NCI-H82 treated with DMSO at 0.1 percent for 48 hours (cell line): ENCODE results near the gene TMEM255B.
"Not testable (repeated sequence)": the region's sequence is repeated elsewhere in the genome, so short reads cannot be mapped to it uniquely, and the experiment has no call there.

Experiments used
- DNase-seq: peaks from one replicate; lab custom pipeline; 2025; ENCODE audit not compliant: unreplicated experiment; lab: John Stamatoyannopoulos, UW

The TMEM255B gene

DNA sequence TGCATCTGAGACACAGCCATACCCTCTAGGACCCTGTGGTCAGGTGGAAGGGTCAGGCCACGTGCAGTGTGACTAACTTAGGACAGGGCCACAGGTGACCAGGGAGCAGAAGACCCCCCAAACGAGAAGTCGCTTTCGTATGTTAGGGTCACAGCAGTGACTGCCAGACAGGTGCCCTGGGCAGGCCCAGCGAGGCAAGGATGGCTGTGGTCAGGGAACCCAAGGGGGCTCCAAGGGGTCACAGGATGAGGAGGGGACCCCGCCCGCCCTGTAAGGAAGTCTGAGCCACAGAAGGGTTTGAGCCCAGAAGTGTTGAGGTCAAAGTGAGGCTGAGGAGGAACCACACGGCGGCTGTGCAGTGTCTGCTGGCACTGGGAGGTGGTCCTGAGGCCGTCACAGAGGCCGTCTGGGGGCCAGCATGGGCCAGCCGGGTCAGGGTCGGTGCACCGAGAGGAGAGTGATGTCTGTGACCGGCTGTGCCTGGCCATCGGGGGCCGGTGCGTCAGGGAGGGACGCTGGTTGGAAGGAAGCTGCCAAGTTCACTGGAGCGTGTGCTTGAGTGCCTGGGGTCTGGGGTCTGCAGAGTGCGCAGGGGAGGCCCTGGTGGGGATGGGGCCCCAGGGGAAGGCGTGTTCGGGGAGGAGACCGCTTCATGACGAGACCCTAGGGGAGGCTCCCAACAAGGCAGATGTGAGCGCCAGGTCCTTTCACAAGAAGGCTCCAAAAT lies 24.8 kb upstream of the TMEM255B start:
- DNase-seq = no peak

DNA sequence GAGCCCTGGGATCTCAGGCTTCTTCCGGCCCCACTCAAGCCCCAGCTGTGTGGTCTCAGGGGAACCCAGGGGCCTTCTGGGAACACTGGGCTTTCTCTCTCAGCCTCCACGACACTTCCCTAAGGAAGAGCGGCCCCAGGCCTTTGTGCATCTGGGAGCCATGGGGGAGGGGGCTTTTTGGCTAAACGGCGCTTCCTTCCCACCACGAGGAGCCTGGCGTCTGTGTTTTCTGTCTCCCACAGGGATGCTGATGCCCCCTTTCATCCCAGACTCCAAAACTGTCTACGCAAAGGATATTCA lies 24.2 kb upstream of the TMEM255B start:
- no peak for DNase-seq

DNA sequence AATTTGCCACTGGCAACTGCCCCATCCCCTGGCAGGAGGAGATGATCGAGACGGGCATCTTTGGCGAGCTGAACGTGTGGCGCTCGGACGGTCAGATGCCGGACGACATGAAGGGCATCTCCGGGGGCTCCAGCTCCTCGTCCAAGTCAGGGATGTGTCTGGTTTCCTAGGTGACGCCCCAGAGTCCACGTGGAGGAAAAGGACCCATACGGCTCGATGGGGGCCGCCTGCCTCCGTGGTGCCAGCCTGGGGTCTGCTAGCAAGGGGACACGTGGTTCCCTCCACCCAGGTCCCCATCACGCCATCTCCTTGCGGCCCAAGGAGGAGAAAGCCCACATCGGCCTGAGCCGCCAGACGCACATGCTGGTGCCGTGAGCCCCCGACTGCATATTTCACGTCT lies 23.8 kb upstream of the TMEM255B start:
- DNase-seq = no peak

DNA sequence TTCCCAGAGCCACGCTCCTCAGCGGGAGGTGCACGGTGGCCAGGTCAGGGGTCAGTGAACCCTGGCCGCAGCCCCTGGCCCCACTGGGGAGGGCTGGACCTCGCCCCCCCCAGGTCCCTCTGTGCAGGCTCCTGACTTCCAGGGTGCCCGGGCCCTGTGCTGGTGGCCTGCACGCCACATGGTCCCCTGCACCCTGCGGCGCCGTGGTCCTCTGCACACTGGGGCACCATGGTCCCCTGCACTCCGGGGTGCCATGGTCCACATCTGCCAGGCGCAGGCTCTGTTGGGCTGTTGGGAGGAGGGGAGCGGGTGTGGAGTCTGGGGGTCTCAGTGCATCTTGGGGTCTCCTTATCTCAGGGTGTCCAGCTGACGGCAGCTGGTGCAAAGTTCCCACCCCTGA lies 23.3 kb upstream of the TMEM255B start:
- DNase-seq = no peak

DNA sequence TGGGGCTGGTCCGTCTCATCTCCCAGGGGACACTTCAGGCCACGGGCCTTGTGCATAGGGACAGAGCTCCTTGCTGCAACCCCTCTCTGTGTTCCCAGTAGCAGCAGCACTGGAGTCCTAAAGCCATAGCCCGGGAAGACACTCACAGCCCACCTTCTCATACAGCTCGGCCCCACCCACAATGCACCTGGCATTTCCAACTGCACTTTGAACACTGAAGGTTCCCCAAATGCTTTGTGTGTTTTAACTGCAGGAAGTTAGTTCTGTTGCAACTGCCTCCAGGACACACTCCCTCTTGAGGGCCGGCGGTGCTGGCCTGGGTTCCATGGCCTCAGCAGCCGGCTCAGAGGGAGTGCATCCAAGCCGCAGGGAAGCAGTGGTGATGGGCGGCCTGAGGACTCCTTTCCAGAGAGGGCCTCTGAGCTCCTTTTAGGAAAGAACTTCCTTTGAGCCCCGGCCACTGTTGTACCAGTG lies 22.7 kb upstream of the TMEM255B start:
- DNase-seq = no peak

DNA sequence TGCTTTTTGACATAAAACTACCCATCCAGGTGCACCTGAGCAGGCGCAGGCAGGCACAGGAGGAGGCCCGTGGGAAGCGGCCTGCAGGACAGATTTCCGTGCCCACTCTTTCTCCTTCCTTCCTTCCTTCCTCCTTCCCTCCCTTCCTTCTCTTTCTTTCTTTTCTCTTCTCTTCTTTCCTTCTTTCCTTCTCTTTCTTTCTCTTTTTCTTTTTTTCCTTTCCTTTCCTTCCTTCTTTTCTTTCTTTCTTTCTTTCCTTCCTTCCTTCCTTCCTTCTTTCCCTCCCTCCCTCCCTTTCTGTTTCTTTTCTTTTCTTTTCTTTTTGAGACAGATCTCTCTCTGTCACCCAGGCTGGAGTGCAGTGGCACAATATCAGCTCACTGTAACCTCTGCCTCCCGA lies 21.2 kb upstream of the TMEM255B start:
- DNase-seq = no peak

DNA sequence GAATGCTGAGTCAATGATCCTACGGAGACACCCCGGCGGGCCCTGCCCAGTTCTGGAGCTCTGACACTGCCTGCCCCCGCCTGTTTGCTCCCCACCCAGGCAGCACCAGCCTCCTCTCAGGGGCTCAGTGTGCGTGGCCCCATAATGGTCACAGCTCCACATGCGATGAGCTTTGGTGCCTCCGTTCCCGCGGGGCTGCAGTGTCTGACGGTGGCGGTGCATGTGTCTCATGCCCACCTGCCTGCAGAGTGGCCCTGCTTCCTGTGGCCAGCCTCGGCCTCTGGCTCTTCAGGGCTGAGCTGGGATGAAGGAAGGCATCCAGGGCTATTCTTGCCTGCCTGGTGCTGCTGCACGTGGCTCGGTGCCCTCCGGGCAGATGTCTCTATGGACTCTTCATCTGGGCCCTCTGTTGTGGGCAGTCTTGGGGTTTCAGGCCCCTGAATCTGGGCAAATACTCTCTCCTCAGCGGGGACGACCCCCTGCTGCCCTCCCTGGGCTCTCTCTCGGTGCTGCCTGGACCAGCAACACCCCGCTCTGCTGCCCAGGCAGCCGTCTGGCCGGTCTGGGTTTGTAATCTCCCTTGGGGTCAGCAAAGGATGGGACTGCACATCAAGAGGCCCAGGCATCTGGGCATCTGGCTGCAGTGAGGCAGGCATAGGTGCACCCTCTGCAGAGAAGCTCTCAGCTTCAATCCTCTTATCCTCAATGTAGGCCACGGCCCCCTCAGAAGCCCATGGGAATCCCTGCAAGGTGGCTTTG lies 19.3 kb upstream of the TMEM255B start:
- DNase-seq = no peak

DNA sequence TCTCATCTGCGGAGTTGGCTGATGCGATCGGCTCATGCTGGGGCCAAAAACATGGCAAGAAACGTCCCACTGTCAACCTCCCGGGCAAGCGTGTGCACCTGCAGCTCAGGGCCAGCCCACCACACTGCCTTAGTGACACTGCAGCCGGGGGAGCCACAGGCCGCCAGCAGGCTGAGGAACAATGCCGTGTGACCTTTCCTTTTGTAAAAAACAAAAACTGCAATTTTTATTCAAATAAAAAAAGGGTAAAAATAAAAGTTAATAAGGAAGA lies 18.8 kb upstream of the TMEM255B start:
- no peak for DNase-seq

DNA sequence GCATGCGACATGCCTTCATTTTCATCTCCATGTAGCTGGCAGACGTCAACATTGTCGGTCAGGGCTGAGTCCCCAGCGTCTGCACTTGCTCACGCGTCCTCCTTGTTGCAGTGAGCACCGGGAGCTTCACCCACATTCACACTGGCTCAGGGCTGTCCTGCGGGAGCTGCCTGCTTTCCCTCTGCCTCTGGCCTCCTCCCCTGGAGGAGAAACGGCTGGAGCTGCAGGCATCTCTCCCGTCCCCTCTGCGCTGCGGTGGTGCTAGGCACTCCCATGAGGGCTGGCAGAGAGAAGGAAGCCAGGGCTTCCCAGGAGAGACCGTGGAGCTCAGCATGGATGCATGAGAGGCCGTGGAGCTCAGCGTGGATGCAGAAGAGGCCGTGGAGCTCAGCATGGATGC lies 18.4 kb upstream of the TMEM255B start:
- DNase-seq = no peak

DNA sequence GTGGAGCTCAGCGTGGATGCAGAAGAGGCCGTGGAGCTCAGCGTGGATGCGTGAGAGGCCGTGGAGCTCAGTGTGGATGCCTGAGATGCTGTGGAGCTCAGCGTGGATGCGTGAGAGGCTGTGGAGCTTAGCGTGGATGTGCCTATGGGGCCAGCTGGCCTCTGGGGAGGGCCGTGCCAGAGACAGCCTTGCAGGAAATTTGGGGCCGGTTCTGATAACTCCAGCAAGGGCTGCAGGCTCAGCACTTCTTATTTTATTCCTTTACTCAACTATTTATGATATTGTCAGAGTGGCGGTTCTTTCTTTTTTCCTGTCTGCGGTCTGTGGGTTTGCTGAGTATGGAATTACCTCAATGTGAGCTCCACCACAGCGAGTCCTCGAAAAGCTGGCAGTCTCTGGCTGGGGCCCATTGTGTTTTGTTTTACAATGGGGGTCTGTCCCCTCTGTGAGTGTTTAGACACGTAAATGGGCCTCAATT lies 17.8 kb upstream of the TMEM255B start:
- DNase-seq = no peak

DNA sequence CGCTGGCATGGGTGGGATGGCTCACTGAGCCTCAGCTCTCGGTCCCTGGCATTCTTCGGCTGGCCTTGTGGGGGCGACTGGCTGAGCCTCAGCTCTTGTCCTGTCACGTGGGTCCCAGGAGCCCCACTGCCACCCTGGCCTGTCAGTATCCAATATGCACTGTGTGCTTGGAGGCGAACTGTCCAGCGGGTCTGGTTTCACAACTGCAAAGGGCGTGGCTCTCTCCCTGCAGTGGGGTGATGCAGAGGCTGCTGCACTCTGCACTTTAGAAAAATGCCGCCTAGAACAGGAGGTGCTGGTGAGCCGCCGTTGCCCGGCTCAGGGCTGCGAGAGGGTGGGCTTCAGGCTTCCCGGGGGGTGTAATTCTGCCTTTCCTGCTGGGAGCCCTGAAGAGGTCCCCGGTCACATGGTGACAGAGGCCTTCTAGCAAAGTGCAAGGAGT lies 17.0 kb upstream of the TMEM255B start:
- no peak for DNase-seq

DNA sequence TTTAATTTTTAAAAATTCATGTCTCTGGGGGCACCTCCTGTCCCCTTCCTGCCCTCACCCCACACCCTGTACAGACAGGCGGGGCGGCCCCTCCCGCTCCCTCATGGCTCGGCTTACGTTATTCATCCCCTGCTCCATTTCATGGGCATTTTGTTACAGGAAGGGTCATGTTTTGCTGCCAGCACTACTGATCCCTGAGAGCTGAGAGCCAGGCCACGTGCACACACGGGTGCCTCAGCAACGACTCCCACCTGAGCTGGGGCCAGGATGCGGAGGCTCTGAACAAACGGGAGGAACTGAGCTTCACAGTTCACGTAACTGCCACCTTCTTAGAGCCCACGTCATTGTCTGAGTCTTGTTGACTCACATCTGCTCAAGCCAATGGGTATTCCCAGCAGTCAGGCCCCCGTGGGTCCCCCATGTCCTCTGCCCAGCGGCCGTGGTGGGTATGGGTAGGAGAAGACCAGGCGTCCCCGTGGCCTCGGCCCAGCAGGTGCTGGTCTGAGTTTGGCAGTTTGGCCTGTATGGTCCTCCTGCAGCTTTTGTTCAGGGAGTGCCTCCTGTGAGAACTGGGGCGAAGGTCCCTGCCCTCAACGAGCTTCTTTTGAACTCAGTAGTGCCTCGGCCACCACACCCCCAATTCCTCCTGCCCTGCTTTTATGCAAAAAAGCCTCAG lies 16.4 kb upstream of the TMEM255B start:
- DNase-seq = no peak

DNA sequence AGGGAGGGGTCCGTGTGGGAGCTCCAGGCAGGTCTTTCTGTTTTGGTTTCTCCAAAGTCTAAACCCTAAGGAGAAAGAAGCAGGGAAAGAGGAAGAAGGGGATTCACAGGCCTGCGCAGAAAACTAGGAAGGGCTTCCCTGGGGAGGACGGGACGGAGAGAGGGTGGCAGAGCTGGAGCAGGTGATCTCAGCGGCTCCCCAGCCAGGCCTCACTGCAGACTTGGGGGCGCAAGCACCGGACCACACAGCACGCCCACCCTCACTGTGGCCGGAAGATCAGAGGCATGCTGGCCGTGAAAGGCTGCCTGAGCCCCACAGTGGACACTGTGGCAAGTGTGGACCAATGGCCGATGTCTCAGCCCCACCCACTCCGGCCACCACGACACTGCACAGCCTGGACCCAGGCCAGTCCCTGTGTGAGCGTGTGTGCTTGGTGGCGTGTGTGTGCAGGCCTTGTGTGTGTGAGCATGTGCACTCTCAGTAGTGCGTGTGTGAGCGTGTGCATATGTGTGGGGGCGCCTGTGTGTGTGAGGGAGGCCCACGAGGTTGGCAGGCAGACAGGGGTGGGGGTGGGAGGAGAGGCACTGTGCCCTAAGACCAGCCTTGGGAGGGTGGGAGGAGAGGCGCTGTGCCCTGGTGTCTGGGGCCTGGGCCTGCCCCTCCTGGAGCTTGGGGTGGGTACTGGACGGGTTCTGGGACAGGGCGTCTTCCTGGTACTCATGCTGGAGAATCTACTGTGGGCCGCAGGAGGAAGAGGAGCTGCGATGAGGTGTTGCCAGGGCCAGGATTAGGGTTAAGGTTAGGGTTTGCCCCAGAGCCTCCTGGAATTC lies 15.4 kb upstream of the TMEM255B start:
- no peak for DNase-seq

DNA sequence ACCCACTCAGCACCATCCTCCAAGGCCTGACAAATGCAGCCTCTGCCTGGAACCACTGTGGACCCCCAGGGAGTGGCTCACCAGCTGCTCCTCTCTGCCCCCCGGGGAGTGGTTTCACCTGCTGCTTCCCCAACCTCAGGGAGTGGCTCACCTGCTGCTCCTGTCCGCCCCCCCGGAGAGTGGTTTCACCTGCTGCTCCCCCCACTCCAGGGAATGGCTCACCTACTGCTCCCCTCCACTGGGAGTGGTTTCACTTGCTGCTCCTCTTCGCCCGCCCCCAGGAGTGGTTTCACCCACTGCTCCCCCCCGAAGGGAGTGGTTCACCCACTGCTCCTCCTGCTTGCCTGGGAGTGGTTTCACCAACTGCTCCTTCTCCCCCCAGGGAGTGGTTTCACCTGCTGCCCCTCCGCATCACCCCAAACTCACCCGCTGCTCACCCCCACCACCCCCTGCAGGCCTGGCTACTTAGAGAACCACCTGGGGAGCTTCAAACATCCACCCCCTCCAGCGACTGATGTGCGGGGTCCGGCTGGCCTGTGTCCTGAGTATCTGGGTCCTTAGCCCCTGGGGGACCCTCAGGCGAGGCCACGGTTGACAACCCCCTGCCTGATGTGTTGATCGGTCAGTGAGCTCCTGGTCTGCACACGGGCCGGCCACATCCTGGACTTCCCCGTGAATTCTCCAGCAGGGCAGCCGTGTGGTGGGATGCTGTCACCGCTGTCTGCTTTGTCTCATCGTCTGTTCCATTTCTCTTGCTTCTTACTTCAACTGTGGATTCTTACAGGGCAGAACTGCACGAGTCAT lies 14.6 kb upstream of the TMEM255B start:
- no peak for DNase-seq

DNA sequence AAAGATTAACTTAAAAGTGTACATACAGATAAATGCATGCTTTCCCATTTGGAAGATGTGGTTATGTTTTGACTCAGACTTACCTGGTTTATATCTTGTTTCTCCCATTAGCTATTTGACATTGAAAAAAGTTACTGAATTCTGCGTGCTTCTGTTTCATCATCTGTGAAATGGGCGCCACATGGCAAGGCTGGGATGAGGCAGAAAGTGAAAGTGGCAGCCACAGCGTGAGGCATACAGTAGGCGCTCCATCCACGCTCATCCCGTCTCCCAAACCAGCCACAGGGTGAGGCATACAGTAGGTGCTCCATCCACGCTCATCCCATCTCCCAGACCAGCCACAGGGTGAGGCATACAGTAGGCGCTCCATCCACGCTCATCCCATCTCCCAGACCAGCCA lies 14.0 kb upstream of the TMEM255B start:
- no peak for DNase-seq

DNA sequence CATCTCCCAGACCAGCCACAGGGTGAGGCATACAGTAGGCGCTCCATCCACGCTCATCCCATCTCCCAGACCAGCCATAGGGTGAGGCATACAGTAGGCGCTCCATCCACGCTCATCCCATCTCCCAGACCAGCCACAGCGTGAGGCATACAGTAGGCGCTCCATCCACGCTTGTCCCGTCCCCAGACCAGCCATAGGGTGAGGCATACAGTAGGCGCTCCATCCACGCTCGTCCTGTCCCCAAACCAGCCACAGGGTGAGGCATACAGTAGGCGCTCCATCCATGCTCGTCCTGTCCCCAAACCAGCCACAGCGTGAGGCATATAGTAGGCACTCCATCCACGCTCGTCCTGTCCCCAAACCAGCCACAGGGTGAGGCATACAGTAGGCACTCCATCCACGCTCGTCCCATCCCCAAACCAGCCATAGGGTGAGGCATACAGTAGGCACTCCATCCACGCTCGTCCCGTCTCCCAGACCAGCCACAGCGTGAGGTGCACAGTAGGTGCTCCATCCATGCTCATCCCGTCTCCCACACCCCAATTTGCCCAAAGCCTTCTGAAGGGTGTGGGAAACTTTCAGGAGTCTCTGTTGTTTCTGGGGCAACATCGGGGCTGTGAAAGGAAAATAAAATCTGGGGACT lies 13.4 kb upstream of the TMEM255B start:
- DNase-seq = not testable (repeated sequence)

DNA sequence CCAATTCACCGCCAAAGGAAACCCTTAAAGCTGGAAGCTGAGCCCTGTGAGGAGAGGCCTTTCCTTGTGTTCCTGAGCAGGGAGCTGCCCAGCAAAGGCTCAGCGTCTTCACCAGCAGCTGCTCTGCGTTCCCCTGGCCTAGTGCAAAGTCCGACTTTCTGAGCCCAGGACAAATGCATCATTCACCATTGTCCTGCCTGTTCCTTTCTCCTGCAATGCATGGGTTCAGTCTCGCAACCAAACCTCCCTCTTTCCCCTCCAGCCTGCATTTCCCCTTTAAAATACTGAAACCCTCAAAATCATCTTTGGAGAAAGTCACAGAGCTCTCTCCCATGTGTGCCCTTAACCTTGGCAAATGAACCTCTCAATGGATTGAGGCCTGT lies 12.9 kb upstream of the TMEM255B start:
- no peak for DNase-seq

DNA sequence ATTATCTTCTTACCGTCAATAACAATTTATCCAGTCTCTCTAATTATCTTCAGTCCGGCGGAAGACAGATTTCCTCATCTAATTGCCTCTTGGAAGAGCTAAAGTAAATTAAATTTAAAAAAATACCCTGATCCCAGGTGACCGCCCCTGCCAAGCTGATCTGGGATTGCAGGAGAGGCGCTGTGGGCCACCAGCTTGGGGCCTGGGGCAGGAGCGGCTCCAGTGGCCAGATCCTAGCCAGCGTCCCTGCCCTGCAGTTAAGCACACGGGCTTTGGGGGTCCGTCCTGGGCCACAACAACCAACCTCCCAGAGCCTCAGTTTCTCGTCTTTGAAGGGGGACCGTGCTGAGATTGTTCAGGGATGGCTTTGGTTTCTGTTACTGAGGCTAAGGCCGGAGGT lies 12.4 kb upstream of the TMEM255B start:
- DNase-seq = no peak

DNA sequence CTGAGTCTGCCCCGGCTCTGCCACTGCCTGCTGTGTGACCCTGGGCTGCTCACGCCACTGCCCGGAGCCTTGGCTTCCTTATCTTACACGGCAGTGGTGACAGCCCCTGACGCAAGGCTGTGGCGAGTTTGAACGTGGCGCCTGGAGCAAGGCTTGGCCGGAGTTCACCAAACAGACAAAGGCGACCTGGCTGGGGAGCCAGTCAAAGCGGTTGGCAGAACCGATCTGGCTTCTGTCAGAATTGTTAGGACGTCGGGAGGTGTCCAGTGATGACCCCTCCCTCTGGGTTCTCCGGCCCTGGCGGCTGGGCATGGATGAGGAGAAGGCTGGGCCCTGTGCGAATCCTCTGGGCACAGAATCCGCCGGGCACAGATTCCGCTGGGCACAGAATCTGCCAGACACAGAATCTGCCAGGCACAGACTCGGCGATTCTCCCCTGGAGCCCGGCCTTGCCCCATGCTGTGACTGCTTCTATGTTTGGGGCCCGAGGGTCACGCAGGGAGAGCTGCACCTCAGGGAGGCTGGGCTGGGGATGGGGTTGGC lies 11.7 kb upstream of the TMEM255B start:
- DNase-seq = no peak
